H9 (cell line): ENCODE results near the gene USP13. TPM values are rescaled to one million over a fixed set of nuclear protein-coding genes. Genes with fewer than 3 reads are reported as not detected.

Experiments
- DNase-seq: peaks from one replicate; pipeline ENCODE4 v3.0.0-alpha.2; 2017
- H2AFZ ChIP-seq: one replicate; pipeline ENCODE4 v1.6.1; 2013; ENCODE audit warnings: mild to moderate bottlenecking, low read length, control low read depth, moderate library complexity
- H2AK5ac ChIP-seq: 2 replicates; pipeline ENCODE4 v1.6.1; 2013; ENCODE audit warnings: low read length, control low read depth, mixed read lengths; ENCODE audit not compliant: insufficient read length
- H2BK120ac ChIP-seq: one replicate; pipeline ENCODE4 v1.6.1; 2013; ENCODE audit warnings: low read depth, mild to moderate bottlenecking, low read length, control low read depth, inconsistent platforms; ENCODE audit not compliant: poor library complexity, severe bottlenecking
- H2BK12ac ChIP-seq: 2 replicates; pipeline ENCODE4 v1.6.1; 2013; ENCODE audit warnings: low read length, control low read depth, mixed read lengths, low read depth; ENCODE audit not compliant: insufficient read length
- H2BK15ac ChIP-seq: 2 replicates; pipeline ENCODE4 v1.6.1; 2013; ENCODE audit warnings: low read depth, low read length, control low read depth
- H2BK20ac ChIP-seq: one replicate; pipeline ENCODE4 v1.6.1; 2013; ENCODE audit warnings: low read depth, mild to moderate bottlenecking, low read length, control low read depth, inconsistent platforms; ENCODE audit not compliant: poor library complexity, severe bottlenecking
- H2BK5ac ChIP-seq: 2 replicates; pipeline ENCODE4 v1.6.1; 2013; ENCODE audit warnings: low read length, control low read depth, mixed read lengths; ENCODE audit not compliant: insufficient read length
- H3K14ac ChIP-seq: 2 replicates; pipeline ENCODE4 v1.6.1; 2013; ENCODE audit warnings: low read length, control low read depth; ENCODE audit not compliant: insufficient read depth
- H3K18ac ChIP-seq: 2 replicates; pipeline ENCODE4 v1.6.1; 2013; ENCODE audit warnings: low read depth, mild to moderate bottlenecking, mixed read lengths, low read length, control low read depth; ENCODE audit not compliant: insufficient read length
- H3K23ac ChIP-seq: 2 replicates; pipeline ENCODE4 v1.6.1; 2013; ENCODE audit warnings: low read length, control low read depth, mixed read lengths, low read depth; ENCODE audit not compliant: insufficient read length
- H3K23me2 ChIP-seq: 2 replicates; pipeline ENCODE4 v1.6.1; 2013; ENCODE audit warnings: low read depth, mild to moderate bottlenecking, mixed read lengths, low read length, control low read depth; ENCODE audit not compliant: insufficient read length, poor library complexity, severe bottlenecking
- H3K27ac ChIP-seq: 2 replicates; pipeline ENCODE4 v1.5.1; 2013; ENCODE audit warnings: low read length, control low read depth, mixed read lengths, low read depth; ENCODE audit not compliant: insufficient read length
- H3K27me3 ChIP-seq: 2 replicates; pipeline ENCODE4 v1.6.1; 2013; ENCODE audit warnings: low read length, control low read depth, inconsistent platforms; ENCODE audit not compliant: insufficient read depth
- H3K4ac ChIP-seq: 2 replicates; pipeline ENCODE4 v1.6.1; 2013; ENCODE audit warnings: low read depth, mild to moderate bottlenecking, control low read depth, inconsistent platforms, low read length, moderate library complexity
- H3K4me1 ChIP-seq: 2 replicates; pipeline ENCODE4 v1.6.1; 2013; ENCODE audit warnings: low read length, control low read depth, inconsistent platforms; ENCODE audit not compliant: insufficient read depth
- H3K4me2 ChIP-seq: 2 replicates; pipeline ENCODE4 v1.6.1; 2013; ENCODE audit warnings: low read length, control low read depth, mixed read lengths; ENCODE audit not compliant: insufficient read length, insufficient read depth
- H3K56ac ChIP-seq: 2 replicates; pipeline ENCODE4 v1.6.1; 2013; ENCODE audit warnings: low read depth, mild to moderate bottlenecking, mixed read lengths, low read length, control low read depth; ENCODE audit not compliant: insufficient read length
- H3K79me1 ChIP-seq: 2 replicates; pipeline ENCODE4 v1.6.1; 2013; ENCODE audit warnings: low read depth, mild to moderate bottlenecking, moderate library complexity, low read length, control low read depth, inconsistent platforms; ENCODE audit not compliant: insufficient read depth, poor library complexity, severe bottlenecking
- H3K79me2 ChIP-seq: 2 replicates; pipeline ENCODE4 v1.6.1; 2013; ENCODE audit warnings: low read length, control low read depth, inconsistent platforms; ENCODE audit not compliant: insufficient read depth
- H3K9ac ChIP-seq: 2 replicates; pipeline ENCODE4 v1.6.1; 2013; ENCODE audit warnings: low read length, control low read depth, mixed read lengths; ENCODE audit not compliant: insufficient read length; ENCODE audit errors: extremely low read depth
- H3K9me3 ChIP-seq: one replicate; pipeline ENCODE4 v1.6.1; 2013; ENCODE audit warnings: low read depth, low read length, inconsistent platforms; ENCODE audit not compliant: control insufficient read depth
- H3T11ph ChIP-seq: one replicate; pipeline ENCODE4 v1.6.1; 2013; ENCODE audit warnings: mild to moderate bottlenecking, low read length, control low read depth, inconsistent platforms
- H4K20me1 ChIP-seq: one replicate; pipeline ENCODE4 v1.6.1; 2013; ENCODE audit not compliant: control insufficient read depth, insufficient read length, insufficient read depth
- H4K5ac ChIP-seq: 2 replicates; pipeline ENCODE4 v1.6.1; 2013; ENCODE audit warnings: low read depth, mild to moderate bottlenecking, mixed read lengths, low read length, control low read depth; ENCODE audit not compliant: insufficient read length
- H4K8ac ChIP-seq: replicated peaks from 2 replicates; pipeline ENCODE4 v1.6.1; 2013; ENCODE audit warnings: low read length, control low read depth, mixed read lengths, low read depth; ENCODE audit not compliant: insufficient read length
- H4K91ac ChIP-seq: 2 replicates; pipeline ENCODE4 v1.6.1; 2013; ENCODE audit warnings: low read depth, mild to moderate bottlenecking, moderate library complexity, mixed read lengths, low read length, control low read depth; ENCODE audit not compliant: insufficient read length
- H3K27ac Mint-ChIP-seq, 3 experiments: 2 replicates in 2 of 3; 3 replicates in 1 of 3; pipeline ENCODE4 v1.8.0; 2020 to 2021; ENCODE audit warnings: mixed read lengths in 3 of 3, mild to moderate bottlenecking in 1 of 3, moderate library complexity in 1 of 3
- H3K27me3 Mint-ChIP-seq: 2 replicates; pipeline ENCODE4 v1.8.0; 2021; ENCODE audit warnings: low read depth, mild to moderate bottlenecking, moderate library complexity, mixed read lengths
- H3K36me3 Mint-ChIP-seq, 3 experiments: 2 replicates in 2 of 3; 3 replicates in 1 of 3; pipeline ENCODE4 v1.8.0; 2020 to 2021; ENCODE audit warnings: low read depth in 3 of 3, mixed read lengths in 3 of 3; ENCODE audit not compliant: insufficient read depth in 1 of 3
- H3K4me1 Mint-ChIP-seq, 2 experiments: 2 replicates each; pipeline ENCODE4 v1.8.0; 2020; ENCODE audit warnings: mixed read lengths in 2 of 2
- H3K4me3 Mint-ChIP-seq, 2 experiments: 2 replicates in 1 of 2; 3 replicates in 1 of 2; pipeline ENCODE4 v1.8.0; 2020 to 2021; ENCODE audit warnings: mild to moderate bottlenecking in 2 of 2, mixed read lengths in 2 of 2, moderate library complexity in 1 of 2
- H3K9me3 Mint-ChIP-seq, 2 experiments: 2 replicates in 1 of 2; 3 replicates in 1 of 2; pipeline ENCODE4 v1.8.0; 2020; ENCODE audit warnings: mild to moderate bottlenecking in 2 of 2, mixed read lengths in 2 of 2, moderate library complexity in 1 of 2
- CTCF ChIP-seq: fragments of 200-600 bp; sonication (generic); conservative IDR thresholded peaks from 3 replicates; pipeline ENCODE4 v1.8.0; 2021; ENCODE audit warnings: antibody characterized with exemption, mild to moderate bottlenecking
- WGBS: extraction: QIAGEN DNeasy Blood & Tissue Kit; methylation state at CpG from one replicate; pipeline ENCODE4 v1.1.7; 2013; ENCODE audit warnings: missing lambda C conversion rate, low lambda C conversion rate, mixed read lengths; ENCODE audit not compliant: insufficient read length; ENCODE audit errors: extremely low coverage; 5-methylcytosine and 5-hydroxymethylcytosine counted together
- total RNA-seq: library from RNA; stranded (reverse); gene quantifications from 2 replicates; pipeline ENCODE4 v1.2.1, GENCODE V29; 2021

USP13 gene
- total RNA-seq, 1 experiment from 2014 or later: 26.7 TPM

- no peak overlapping the region for H3K9ac ChIP-seq
- H3K27me3 ChIP-seq: no peaks in the 10 kb centered on the region
- no peak overlapping the region for H3K4me2 ChIP-seq
- no peak overlapping the region for H2BK15ac ChIP-seq
- Mint-ChIP-seq H3K27me3 (no peaks in the 10 kb centered on the region), H3K4me1 (no peaks in the 10 kb centered on the region), H3K27ac (no peak overlapping the region), H3K4me3 (no peak overlapping the region), H3K9me3 (no peaks in the 10 kb centered on the region; a peak in 2 of 5 replicates), H3K36me3 (peaks cover 19 to 60% (median 47%) of the 10 kb centered on the region in 3 experiments)
- no peak overlapping the region for H3K27ac ChIP-seq
- WGBS: no CpG with 5 or more reads among the region's 3 CpGs
- no peak overlapping the region for H2BK120ac ChIP-seq
- no peaks in the 10 kb centered on the region for H3K79me2 ChIP-seq
- no peak for TF ChIP-seq CTCF
- no peak overlapping the region for H3K23ac ChIP-seq
- H2AK5ac ChIP-seq: no peak overlapping the region
- no peak overlapping the region for H4K5ac ChIP-seq
- H3K23me2 ChIP-seq: no peaks in the 10 kb centered on the region
- no peak overlapping the region for H3K56ac ChIP-seq
- H2BK20ac ChIP-seq: no peak overlapping the region
- no peak overlapping the region for H3T11ph ChIP-seq
- no peak overlapping the region for H4K8ac ChIP-seq
- no peaks in the 10 kb centered on the region for H4K20me1 ChIP-seq
- H3K4ac ChIP-seq: no peak overlapping the region
- H3K79me1 ChIP-seq: no peaks in the 10 kb centered on the region
- no peak overlapping the region for H3K18ac ChIP-seq
- H2BK5ac ChIP-seq: no peak overlapping the region
- no peaks in the 10 kb centered on the region for H3K4me1 ChIP-seq
- H3K14ac ChIP-seq: no peak overlapping the region
- H2BK12ac ChIP-seq: no peak overlapping the region
- H2AFZ ChIP-seq: no peak overlapping the region
- H4K91ac ChIP-seq: no peak overlapping the region
- no peaks in the 10 kb centered on the region for H3K9me3 ChIP-seq
- DNase-seq: no peak
These were observed 77.7 kb downstream of the USP13 start for GRCh38 chr3:179730506-179730905.
